GM18498 (cell line): Measurements from ENCODE around the gene ASB16.

Experiments
- ATAC-seq: cut with Tn5 transposase; IDR thresholded peaks from one replicate; pipeline ENCODE4 v1.9.1; 2021; ENCODE audit warnings: mild to moderate bottlenecking, moderate library complexity; ENCODE audit not compliant: unreplicated experiment

The ASB16 gene

DNA sequence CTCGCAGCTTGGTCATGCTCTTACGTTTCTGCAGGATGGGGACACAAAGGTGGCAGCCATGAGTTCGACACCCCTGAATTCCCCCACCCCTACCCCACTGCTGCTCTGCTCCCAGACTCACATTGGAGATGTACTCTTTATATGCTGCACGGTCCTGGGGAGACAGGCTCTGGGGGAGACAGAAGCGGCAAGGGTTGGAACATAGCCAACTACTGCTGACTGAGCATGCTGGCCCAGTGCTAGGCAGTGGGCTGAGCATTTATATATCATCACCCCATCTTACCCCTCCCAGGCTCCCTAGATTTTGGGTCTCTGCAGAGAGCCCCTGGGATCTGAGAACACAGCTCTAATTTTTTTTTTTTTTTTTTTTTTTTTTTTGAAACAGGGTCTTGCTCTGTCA is 37.2 kb downstream of the ASB16 start:
- ATAC-seq = no peak

- no peak for ATAC-seq
Observed at GRCh38 chr17:44209786-44210341, 39.4 kb downstream of the ASB16 start.

DNA sequence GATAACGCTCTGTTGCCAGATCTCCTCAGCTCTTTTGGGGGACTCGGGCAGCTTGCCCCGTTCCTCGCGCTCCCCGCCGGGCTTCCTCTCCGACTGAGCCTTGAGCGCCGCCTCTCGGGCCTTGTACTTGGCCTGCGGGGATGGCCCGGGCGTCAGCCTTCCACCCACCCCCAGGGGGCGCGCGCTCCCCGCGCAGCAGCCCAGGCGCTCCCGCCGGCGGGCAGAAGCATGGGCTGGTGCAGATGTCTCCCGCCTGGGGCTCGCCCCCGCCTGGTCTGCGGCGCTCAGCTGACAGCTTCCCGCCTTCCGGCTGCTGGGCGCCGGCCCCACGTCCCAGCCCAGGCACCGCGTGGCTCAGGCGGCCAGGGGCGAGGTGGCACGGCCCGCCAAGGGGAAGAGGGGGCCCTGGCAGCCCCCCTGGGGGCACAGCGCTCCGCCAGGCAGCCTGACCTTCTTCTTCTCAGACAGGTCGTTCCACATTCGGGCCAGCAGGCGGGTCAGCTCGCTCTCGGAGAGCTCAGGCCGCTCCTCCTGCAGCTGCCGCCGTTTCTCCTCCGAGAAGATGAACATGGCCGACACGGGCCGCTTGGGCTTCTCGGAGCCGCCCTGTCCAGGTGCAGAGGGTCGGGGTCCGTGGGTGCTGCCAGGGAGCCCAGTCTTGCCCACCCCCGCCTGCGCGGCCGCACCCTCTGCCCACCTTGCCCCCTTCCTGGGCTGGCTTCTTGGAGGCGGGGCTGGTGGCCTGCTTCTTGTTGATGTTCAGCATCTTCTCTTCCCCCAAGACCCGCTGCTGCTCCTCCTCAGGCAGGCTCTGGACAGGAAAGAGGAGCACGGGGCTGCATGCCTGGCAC is 40.1 kb downstream of the ASB16 start:
- peak; percentile 86 for ATAC-seq

DNA sequence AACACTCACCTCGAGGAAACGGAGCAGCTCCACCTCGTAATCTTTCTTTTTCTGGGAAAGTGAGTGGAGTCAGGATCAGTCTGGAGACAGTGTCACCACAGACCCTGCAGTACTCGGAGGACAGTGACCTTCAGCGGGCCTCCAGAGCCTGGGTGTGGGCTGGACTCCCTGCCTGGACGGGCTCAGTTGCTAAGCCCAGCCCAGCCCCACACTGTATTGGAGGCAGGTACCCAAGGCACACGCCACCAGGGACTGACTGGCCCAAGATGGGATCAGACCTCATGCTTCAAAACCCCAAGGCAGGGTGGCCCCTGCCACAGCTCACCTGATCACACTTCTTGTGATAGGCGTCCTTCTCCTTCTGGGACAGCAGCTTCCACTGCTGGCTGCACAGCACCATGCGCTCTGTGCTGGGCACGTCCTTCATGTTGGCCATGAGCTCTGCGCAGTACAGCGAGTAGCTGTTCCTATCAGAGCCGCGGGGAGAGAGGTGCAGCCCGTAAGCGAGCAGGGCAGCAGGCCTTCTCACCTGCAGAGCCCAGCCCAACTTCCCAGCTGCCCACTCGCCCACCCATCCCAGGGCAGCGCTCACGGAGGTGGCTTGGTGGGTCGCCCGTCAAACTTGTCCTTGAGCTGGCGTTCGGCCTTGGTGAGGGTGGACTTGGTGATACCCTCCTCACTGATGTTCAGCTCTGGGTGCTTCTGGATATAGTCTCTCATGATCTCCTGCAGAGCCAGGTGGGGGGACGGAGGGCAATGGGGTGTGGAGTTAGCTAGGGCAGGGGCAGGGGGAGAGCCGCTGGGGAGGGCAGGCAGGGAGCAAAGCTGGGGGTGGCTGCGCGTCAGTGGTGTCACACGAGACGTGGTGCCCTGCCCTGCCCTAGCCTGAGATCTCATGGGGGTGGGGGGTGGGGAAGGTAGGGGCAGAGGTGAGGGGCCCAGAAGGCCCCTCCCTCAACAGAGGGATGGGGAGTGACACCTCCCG is 41.1 kb downstream of the ASB16 start:
- ATAC-seq = no peak

- ATAC-seq = no peak
Observed at GRCh38 chr17:44212507-44213402, 42.3 kb downstream of the ASB16 start.

DNA sequence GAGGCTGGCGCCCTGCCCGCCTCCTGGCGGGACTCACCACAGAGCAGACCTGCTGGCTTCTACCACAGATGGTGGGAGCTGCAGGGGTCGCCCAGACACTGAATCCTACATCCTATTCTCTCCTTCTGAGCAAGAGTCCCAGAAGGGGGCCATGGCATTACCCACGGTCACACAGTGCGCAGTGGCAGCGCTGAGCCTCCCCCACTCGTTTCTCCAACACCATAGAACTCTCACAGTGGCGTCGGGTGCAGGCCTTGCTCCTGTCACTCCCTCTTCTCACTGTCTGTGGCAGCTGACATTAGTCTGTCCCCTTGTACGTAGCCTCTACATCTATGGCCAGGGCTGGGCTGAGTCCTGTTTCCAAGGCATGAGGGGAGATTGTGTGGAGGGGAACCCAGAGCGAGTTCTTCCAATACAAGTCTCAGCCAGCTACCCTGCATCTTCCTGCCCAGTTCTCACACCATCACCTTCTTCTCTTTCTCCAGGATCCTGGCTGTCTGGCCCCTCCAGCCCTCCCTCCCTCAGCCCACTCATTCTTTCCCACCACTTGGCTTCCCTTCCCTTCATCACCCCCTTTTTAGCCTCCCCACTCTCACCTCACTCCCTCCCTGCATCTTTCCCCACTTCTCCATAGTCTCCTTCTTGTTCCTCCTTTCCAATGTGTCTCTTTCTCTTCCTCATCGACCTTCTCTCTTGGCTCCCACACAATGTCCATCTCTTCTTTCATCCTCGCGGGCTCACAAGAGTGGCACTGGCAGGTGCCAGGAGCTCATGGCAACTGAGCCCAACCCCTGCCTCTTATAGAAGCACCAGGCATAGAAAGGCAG is 43.1 kb downstream of the ASB16 start:
- no peak for ATAC-seq

DNA sequence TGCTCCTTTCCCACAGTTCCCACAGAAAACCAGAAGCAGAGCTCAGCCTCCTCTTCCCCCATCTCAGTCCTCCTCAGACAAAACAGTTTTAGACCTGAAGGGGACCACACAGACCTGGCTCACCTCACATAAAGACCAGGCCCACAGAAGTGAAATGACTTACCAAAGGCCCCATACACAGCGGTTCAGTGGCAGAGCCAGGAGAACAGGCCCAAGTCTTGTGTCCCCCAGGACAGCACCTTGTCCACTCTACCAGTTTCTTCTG is 43.7 kb downstream of the ASB16 start:
- no peak for ATAC-seq

DNA sequence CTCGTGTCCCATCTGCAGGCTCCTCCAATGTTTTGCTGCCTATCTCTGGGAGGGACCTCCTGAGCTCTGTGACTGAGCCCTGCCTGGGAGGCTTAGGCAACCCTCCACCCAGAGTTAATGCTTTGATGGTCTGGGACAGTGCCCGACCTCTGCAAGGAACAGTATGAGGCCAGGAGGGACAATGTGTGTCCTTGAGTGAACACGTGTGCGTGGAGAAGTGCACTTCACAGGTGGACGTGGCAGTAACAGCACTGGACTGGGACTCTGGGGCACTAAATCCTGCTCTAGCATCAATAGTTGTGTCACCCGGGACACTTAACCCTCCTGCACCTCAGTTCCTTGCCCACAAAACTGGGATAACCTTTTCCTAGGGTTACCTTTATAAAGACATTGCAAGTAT is 44.4 kb downstream of the ASB16 start:
- ATAC-seq = no peak

DNA sequence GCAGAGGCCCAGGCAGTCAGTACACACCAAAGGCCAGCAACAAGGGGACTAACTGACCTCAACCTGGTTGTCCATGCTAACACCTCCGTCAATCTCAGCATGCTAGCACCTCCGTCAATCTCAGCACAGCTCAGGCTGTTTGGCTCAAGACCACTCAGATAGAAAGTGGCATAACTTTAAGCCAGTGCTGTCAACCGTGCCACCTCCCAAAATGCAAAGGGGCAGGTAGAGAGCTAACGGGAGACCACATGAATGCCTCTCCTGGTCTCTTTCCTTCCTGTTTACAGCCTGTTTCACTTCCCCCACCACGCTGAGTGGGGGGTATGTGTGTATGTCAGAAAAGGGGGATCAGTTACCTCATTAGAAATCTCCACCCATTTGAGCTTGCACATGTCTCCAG is 45.7 kb downstream of the ASB16 start:
- ATAC-seq = no peak

- no peak for ATAC-seq
Observed at GRCh38 chr17:44216694-44217093, 46.2 kb downstream of the ASB16 start.

GRCh38 chr17:44217738-44218343 is 47.3 kb downstream of the ASB16 start:
- no peak for ATAC-seq

GRCh38 chr17:44218344-44219107 is 48.0 kb downstream of the ASB16 start:
- peak; percentile 40 for ATAC-seq

DNA sequence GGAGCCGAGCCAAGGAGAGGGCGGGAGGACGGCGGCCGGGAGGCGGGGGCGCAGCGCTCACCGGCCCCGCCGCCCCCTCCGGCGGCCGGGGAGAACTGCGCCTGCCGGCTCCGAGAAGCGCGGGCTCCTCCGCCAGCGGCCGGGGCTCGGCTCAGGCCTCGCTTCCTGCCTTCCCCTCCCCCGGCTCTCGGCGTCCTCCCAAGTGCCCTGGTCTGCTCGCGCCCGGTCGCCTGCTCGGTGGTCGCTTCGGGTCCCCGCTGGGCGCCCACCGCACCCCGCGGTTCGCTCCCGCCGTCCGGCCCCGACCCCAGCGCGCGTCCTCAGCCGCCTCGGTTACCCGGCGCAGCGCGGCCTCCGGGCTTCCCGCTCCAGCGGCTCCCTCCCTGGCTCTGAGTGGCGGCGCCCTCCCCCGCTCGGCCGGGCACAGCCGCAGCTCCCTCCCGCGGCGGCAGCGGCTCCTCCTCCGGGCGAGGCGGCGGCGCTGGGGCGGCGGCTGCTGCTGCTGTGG is 48.7 kb downstream of the ASB16 start:
- peak; percentile 38 for ATAC-seq

GRCh38 chr17:44219616-44220212 is 49.2 kb downstream of the ASB16 start, which contains the start of gene UBTF:
UBTF (minus strand) TSS chr17:44219675; CDS start chr17:44218229, 1,446 bp downstream.
- ATAC-seq = peak; percentile 23

DNA sequence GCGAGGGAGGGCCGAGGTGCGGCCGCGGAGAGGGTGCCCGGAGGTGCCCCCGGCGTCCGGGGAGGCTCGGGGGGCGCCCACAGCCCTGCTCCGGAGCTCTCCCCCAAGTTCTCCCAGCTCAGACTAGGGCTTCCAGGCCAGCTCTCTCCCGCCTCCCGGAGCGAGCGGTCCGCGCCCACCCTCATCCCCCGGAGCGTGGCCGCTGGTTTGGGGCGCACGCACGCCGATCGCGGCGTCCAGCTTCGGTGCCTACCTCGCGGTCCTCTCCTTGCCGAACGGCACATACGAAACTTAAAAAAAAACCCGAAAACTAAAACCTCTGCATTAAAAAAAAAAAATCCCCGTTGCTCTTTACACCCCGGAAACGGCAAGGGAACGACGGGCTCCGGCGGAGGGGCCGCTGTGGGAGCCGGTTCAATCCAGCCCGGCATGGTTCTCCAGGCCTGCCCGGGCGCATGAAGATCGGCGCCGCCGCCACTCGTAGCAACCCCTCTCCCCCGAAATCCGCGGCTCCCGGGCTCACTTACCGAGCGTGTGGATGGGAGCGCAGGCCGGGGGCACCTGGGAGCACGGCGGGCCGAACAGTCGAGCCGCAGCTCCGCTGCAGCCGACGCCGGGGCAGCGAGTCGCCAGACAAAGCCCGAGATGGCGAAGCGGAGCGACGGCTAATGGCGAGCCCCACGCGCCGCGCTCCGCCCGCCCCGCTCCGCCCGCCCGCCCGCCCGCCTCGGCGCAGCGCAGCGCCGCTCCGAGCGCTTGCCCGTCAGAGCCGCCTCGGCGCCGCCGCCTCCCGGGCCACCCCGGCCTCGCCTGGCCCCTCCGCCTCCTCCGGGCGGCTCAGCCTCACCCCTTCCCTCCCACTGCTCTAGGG is 49.9 kb downstream of the ASB16 start:
- peak; percentile 6 for ATAC-seq

DNA sequence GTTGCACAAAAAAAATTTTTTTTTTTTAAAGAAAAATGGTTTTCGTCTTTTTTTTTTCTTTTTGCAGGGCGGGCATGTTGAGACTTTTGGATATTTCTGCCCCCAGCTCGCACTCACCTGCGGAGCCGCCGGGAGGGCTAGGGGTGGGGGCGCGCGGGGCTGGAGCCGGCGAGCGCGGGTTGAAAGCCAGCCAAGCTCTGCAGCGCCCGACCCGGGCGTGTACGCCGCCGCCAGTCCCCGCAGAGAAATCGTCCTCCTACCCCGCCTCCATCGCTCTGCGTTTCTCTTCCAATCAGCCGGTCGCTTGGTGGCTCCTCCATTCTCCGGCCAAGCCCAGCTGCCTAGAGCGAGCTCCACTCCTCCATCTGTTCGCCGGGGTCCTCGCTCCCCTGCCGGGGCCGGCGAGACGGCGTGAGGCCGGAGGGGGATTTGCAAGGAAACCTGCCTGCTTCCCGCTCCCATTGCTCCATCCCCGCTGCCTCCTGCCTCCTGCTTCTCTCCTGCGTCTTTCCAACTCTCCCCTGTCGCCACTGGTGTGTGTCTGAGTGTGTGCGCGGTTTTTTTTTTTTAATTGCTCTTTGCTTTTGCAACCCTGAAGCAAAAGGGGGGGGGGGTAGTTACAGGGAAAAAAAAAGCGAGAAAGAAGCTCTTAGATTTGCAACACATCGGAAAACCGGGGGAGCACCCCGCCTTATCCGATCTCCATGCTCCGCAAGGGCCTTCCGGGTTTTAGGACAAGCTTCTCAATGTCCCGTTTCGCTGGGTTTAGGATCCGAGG is 50.8 kb downstream of the ASB16 start:
- ATAC-seq = no peak

GRCh38 chr17:44221862-44222111 is 51.3 kb downstream of the ASB16 start:
- no peak for ATAC-seq
